ENCODE results near the gene BPIFB1. TPM values are rescaled to one million over a fixed set of nuclear protein-coding genes. Genes with fewer than 3 reads are reported as not detected.

The BPIFB1 gene
- total RNA-seq, 3 donors from 2014 or later, result 0.66 to 1.0 TPM; not detected in 1

DNA sequence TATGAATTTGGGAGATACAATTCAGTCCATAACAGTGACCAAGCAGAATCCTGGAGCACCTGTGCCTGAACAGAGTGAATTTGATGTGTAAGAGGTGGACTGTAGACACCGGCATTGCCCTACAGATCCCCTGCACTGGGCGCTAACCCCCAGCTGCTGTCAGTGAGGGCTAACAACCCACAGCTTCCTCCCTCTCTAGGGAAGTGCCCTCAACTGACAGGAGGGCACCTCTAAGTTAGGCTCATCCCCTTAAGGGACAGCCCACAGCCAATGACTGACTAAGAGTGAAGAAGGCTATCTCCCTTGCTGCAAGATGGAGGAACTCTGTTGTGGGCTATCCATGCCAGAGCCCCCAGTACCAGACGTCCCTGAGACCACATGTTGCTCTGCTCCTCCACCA is 15.3 kb upstream of the BPIFB1 start:
- intact Hi-C loops (cut with DNase I; ENCODE audit: low total_unique reads), result no loop called here
- Histone ChIP-seq H3K4me3 (no peak overlapping the region), H3K27ac (no peak overlapping the region), H3K9me3 (no peaks in the 10 kb centered on the region), H3K27me3 (peaks cover 0 to 27% of the 10 kb centered on the region in 2 donors), H3K36me3 (no peaks in the 10 kb centered on the region), H3K4me1 (no peaks in the 10 kb centered on the region)
- DNase-seq (ENCODE audit: low spot score in 2 of 2), result no peak
- no peak for TF ChIP-seq POLR2A (IDR thresholded peaks at IDR 0.05)
- TF ChIP-seq, protein P1, sequence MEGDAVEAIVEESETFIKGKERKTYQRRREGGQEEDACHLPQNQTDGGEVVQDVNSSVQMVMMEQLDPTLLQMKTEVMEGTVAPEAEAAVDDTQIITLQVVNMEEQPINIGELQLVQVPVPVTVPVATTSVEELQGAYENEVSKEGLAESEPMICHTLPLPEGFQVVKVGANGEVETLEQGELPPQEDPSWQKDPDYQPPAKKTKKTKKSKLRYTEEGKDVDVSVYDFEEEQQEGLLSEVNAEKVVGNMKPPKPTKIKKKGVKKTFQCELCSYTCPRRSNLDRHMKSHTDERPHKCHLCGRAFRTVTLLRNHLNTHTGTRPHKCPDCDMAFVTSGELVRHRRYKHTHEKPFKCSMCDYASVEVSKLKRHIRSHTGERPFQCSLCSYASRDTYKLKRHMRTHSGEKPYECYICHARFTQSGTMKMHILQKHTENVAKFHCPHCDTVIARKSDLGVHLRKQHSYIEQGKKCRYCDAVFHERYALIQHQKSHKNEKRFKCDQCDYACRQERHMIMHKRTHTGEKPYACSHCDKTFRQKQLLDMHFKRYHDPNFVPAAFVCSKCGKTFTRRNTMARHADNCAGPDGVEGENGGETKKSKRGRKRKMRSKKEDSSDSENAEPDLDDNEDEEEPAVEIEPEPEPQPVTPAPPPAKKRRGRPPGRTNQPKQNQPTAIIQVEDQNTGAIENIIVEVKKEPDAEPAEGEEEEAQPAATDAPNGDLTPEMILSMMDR (IDR thresholded peaks at IDR 0.05), result no peak

DNA sequence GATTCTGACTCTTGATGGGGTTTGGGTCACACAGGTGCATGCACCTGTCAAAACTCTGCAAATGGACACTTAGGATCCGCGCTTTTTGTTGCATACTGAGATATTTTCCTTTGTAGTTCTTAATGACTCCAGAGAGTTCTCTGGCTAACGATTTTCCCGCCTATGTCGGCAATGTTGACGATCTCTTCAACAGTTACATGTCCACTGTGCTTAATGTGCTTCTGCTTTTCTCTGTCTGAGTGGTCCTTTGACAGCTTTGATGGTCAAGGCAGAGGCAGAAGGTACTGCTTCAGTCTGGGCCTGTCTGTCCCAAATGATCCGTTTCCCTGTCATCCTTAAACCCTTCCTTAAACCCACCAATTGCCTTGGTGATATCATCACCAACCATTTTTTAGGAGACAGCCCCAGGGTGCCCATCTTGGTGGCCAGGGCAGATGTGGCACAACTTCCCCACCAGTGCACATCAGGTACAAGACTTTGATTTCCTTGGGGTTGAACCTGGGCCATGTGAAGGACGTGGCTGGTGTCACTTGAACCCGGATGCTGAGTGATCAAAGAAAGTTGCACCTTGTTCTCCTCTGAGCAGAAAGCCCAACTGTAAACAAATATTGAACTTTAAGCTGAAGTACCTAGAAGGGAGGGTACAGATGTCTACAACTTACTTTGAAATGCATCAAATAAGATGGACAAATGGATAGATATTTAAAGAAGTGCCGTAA is 10.7 kb upstream of the BPIFB1 start:
- DNase-seq (ENCODE audit: low spot score in 2 of 2), result no peak
- peaks cover 0 to 10% of the 10 kb centered on the region in 2 donors for H3K27me3 ChIP-seq
- no peaks in the 10 kb centered on the region for H3K4me1 ChIP-seq
- H3K9me3 ChIP-seq, result no peaks in the 10 kb centered on the region
- no peak overlapping the region for H3K4me3 ChIP-seq
- no peaks in the 10 kb centered on the region for H3K36me3 ChIP-seq
- intact Hi-C loops (cut with DNase I; ENCODE audit: low total_unique reads), result no loop called here
- no peak overlapping the region for H3K27ac ChIP-seq
- TF ChIP-seq POLR2AphosphoS5 (IDR thresholded peaks at IDR 0.05) (no peak), POLR2A (IDR thresholded peaks at IDR 0.05) (no peak)
- TF ChIP-seq, protein P1 (IDR thresholded peaks at IDR 0.05), result no peak

DNA sequence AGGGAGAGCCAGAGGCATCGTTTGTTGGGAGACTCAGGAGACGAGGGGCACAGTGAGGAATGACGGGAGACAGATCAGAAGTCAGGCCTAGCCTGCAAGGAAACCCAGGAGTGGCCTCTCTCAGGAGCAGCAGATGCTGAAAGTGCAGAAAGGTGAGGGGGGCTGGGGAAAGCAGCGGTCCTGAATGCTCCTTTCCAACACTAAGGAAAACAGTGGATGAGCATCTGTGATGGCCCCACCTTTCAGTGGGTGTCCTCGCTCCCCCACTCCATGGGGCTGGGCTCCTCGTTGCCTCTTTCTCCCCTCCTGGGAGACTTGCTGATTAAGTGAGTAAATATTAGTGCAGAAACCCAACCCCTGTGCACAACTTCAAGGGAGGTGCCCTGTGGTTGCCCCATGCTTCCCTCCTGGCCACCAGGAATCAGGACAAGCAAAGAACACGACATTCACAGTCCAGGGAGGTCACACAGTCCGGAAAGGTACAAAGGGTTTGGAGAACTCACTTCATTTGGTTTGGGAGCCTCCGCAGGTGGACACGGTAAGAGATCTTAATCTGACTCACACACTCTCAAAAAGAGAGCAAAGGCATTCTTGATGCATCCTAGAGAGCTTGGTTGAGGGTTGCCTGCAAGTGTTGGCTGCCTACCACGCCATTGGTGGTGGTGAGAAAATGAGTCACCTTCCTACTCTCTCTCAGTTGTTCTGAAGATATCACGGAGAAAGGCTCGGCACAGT is 9.7 kb upstream of the BPIFB1 start:
- Histone ChIP-seq H3K4me1 (no peaks in the 10 kb centered on the region), H3K36me3 (no peaks in the 10 kb centered on the region), H3K4me3 (no peak overlapping the region), H3K27ac (no peak overlapping the region), H3K27me3 (peaks cover 0 to under 1% of the 10 kb centered on the region in 2 donors), H3K9me3 (no peaks in the 10 kb centered on the region)
- intact Hi-C loops (cut with DNase I; ENCODE audit: low total_unique reads), result no loop called here
- TF ChIP-seq POLR2A (IDR thresholded peaks at IDR 0.05) (no peak), POLR2AphosphoS5 (IDR thresholded peaks at IDR 0.05) (no peak)
- TF ChIP-seq, protein P1 (IDR thresholded peaks at IDR 0.05), result no peak
- DNase-seq (ENCODE audit: low spot score in 2 of 2), result no peak

DNA sequence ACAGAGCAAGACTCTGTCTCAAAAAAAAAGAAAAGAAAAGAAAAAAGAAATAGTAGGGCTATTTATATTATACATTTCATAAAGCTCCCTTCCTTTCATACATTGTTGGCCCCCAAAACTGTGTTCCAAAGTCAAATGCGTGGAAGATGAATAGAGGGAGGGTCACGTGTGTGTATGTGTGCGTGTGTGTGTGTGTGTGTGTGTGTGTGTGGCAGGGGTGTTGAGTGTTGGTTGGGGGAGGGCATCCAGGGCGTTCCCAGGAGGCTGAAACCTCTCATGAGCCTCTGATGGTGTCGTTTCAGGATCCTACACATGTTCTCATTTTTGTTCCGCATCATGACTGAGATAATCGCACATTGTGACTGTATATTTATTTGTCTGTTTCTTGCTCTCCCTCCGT is 7.8 kb upstream of the BPIFB1 start:
- no peak overlapping the region for H3K27ac ChIP-seq
- H3K4me3 ChIP-seq, result no peak overlapping the region
- H3K27me3 ChIP-seq, result no peaks in the 10 kb centered on the region
- TF ChIP-seq POLR2AphosphoS5 (IDR thresholded peaks at IDR 0.05) (no peak), POLR2A (IDR thresholded peaks at IDR 0.05) (no peak)
- TF ChIP-seq, protein P1 (IDR thresholded peaks at IDR 0.05), result no peak
- H3K4me1 ChIP-seq, result no peaks in the 10 kb centered on the region
- H3K9me3 ChIP-seq, result no peaks in the 10 kb centered on the region
- no peak for DNase-seq (ENCODE audit: low spot score in 2 of 2)
- intact Hi-C loops (cut with DNase I; ENCODE audit: low total_unique reads), result no loop called here
- H3K36me3 ChIP-seq, result no peaks in the 10 kb centered on the region

DNA sequence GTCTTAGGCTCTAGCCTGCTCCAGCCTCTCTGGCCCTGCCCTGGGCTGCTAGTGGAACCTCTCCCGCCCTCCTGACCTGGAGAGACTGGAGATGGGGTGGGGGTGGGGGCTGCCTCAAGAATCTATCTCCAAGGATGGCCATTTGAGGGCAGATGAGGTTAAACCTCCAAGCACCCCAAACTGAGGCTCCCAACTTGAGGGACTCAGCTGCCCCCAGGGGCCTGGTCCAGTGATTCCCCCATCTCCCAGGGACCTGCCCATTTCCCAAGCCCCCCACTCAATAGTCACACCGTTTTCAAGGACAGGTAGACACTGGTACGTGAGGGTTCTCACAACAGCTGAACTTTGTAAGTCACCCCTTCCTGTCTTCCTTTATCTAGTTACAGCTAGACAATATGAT is 7.1 kb upstream of the BPIFB1 start:
- no peaks in the 10 kb centered on the region for H3K36me3 ChIP-seq
- no peaks in the 10 kb centered on the region for H3K4me1 ChIP-seq
- TF ChIP-seq, protein P1 (IDR thresholded peaks at IDR 0.05), result no peak
- no peak for TF ChIP-seq POLR2AphosphoS5 (IDR thresholded peaks at IDR 0.05)
- no peak for TF ChIP-seq POLR2A (IDR thresholded peaks at IDR 0.05)
- intact Hi-C loops (cut with DNase I; ENCODE audit: low total_unique reads), result no loop called here
- H3K9me3 ChIP-seq, result no peaks in the 10 kb centered on the region
- no peak overlapping the region for H3K27ac ChIP-seq
- H3K27me3 ChIP-seq, result no peaks in the 10 kb centered on the region
- no peak overlapping the region for H3K4me3 ChIP-seq
- no peak for DNase-seq (ENCODE audit: low spot score in 2 of 2)

Measured in breast epithelium (tissue), 4 donors.